GM23248 (cell line): Measurements from ENCODE around the gene MIB2. TPM values are rescaled to one million over a fixed set of nuclear protein-coding genes. Genes with fewer than 3 reads are reported as not detected.

ENCODE experiments used
- DNase-seq: peaks from one replicate; pipeline ENCODE4 v3.0.0-alpha.2; 2015
- H2AFZ ChIP-seq: fragments of 200-600 bp; sonication (generic); 2 replicates; pipeline ENCODE4 v1.6.1; 2016; ENCODE audit warnings: antibody characterized with exemption
- H3F3A ChIP-seq: fragments of 200-600 bp; sonication (generic); 2 replicates; pipeline ENCODE4 v1.6.1; 2016; ENCODE audit warnings: mild to moderate bottlenecking, antibody characterized with exemption, mixed run types; ENCODE audit not compliant: insufficient read depth
- H3K27ac ChIP-seq: fragments of 200-600 bp; sonication (generic); 2 replicates; pipeline ENCODE4 v1.5.1; 2016; ENCODE audit warnings: mild to moderate bottlenecking
- H3K27me3 ChIP-seq: fragments of 200-600 bp; sonication (generic); replicated peaks from 2 replicates; pipeline ENCODE4 v1.6.1; 2016; ENCODE audit warnings: mild to moderate bottlenecking; ENCODE audit not compliant: insufficient read depth
- H3K36me3 ChIP-seq: fragments of 200-600 bp; sonication (generic); 2 replicates; pipeline ENCODE4 v1.6.1; 2016; ENCODE audit warnings: low read depth, mild to moderate bottlenecking
- H3K4me1 ChIP-seq: fragments of 200-600 bp; sonication (generic); 2 replicates; pipeline ENCODE4 v1.6.1; 2016; ENCODE audit warnings: mild to moderate bottlenecking; ENCODE audit not compliant: insufficient read depth
- H3K4me2 ChIP-seq: fragments of 200-600 bp; sonication (generic); one replicate; pipeline ENCODE4 v1.6.1; 2016; ENCODE audit warnings: mild to moderate bottlenecking; ENCODE audit not compliant: unreplicated experiment
- H3K4me3 ChIP-seq: fragments of 200-600 bp; sonication (generic); 2 replicates; pipeline ENCODE4 v1.5.1; 2016; ENCODE audit warnings: mild to moderate bottlenecking
- H3K79me2 ChIP-seq: fragments of 200-600 bp; sonication (generic); 2 replicates; pipeline ENCODE4 v1.6.1; 2016; ENCODE audit warnings: mild to moderate bottlenecking; ENCODE audit not compliant: insufficient read depth
- H3K9ac ChIP-seq: fragments of 200-600 bp; sonication (generic); 2 replicates; pipeline ENCODE4 v1.6.1; 2016; ENCODE audit warnings: mild to moderate bottlenecking
- H3K9me2 ChIP-seq: fragments of 200-600 bp; sonication (generic); 2 replicates; pipeline ENCODE4 v1.6.1; 2016; ENCODE audit warnings: mixed run types, mild to moderate bottlenecking, moderate library complexity; ENCODE audit not compliant: insufficient read depth
- H3K9me3 ChIP-seq: fragments of 200-600 bp; sonication (generic); one replicate; pipeline ENCODE4 v1.6.1; 2017; ENCODE audit warnings: low read depth
- H4K20me1 ChIP-seq: fragments of 200-600 bp; sonication (generic); 2 replicates; pipeline ENCODE4 v1.6.0; 2016; ENCODE audit not compliant: insufficient read depth
- EZH2 ChIP-seq: fragments of 200-600 bp; sonication (generic); IDR thresholded peaks from 2 replicates; pipeline ENCODE4 v1.6.1; 2018; ENCODE audit warnings: antibody characterized with exemption, mild to moderate bottlenecking; ENCODE audit not compliant: insufficient read depth, poor library complexity, severe bottlenecking
- EZH2phosphoT487 ChIP-seq: fragments of 200-600 bp; sonication (generic); IDR thresholded peaks from 2 replicates; pipeline ENCODE4 v1.6.1; 2018; ENCODE audit warnings: antibody characterized with exemption, moderate library complexity, mild to moderate bottlenecking, low read depth; ENCODE audit not compliant: insufficient read depth
- WGBS, 2 experiments: methylation state at CpG; one replicate each; pipeline ENCODE4 v1.1.6; 2015 to 2017; ENCODE audit warnings: low lambda C conversion rate in 2 of 2, low coverage in 1 of 2; ENCODE audit errors: missing lambda C conversion rate in 2 of 2; 5-methylcytosine and 5-hydroxymethylcytosine counted together
- in situ Hi-C: fragments of 300-500 bp; cut with MboI; formaldehyde crosslinking; loops from 2 replicates; pipeline ENCODE4 v1.15.0; 2020
- polyA plus RNA-seq: library from polyadenylated mRNA; unstranded; fragments of >200 nt; fragmentation: Nextera tagmentation; extraction: Ambion mirVana; gene quantifications from 2 replicates; pipeline ENCODE4 v1.2.1, GENCODE V29; 2016
- total RNA-seq: library from RNA; depleted of rRNA; stranded (reverse); fragments of >200 nt; shearing (Covaris generic); gene quantifications from 2 replicates; pipeline ENCODE4 v1.2.3, GENCODE V29; 2014

The MIB2 gene
- total and polyA plus RNA-seq, 2 experiments from 2014 or later: 30.3 to 70.5 TPM

DNA sequence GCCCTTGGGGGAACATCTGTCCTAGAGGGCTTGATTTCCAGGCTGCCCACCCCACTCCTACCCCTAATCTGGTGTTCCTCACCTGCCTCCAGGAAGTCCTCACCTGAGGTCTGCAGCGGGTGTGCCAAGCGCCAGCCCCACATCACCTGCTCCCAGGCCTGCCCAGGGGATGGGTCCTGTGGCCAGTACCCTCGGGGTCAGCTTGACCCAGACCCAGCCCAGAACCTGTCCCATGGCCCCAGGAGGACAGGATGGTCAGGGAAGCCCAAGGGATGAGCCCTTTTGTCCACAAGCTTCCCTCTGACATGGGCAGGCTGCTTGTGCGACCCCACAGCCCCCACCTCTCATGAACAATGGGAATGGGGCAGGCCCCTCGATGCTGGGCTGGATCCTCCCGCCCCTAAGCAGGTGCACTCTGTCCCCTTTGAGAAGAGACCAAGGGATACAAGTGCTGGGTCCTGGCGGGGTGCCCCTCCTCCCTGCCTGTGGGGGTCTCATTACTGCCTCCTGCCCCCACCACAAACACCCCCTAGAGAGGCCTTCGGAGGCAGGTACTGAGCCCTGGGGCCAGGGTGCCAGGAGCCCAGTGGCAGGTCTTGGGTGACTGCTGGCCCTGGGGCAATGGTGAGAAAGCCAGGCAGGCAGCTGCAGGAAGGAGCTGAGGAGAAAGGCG is 3.2 kb downstream of the MIB2 start:
- peaks cover 37% of the 10 kb centered on the region for H3K79me2 ChIP-seq
- H3K4me1 ChIP-seq: peaks cover 6% of the 10 kb centered on the region; the same call in 1 of the 2 replicates
- WGBS, 2 experiments: 93 to 97% methylated on average over 7 to 9 of the region's 9 CpGs
- no peaks in the 10 kb centered on the region for H3K9me3 ChIP-seq
- H3F3A ChIP-seq: peaks cover 14% of the 10 kb centered on the region; the same call in 1 of the 2 replicates
- no peak overlapping the region for H3K4me3 ChIP-seq
- no peaks in the 10 kb centered on the region for H3K36me3 ChIP-seq
- H4K20me1 ChIP-seq: no peaks in the 10 kb centered on the region
- H3K9me2 ChIP-seq: no peaks in the 10 kb centered on the region
- no peaks in the 10 kb centered on the region for H3K27me3 ChIP-seq
- no peak for TF ChIP-seq EZH2phosphoT487
- TF ChIP-seq EZH2: no peak
- no peak overlapping the region for H3K9ac ChIP-seq
- H2AFZ ChIP-seq: no peak overlapping the region
- H3K27ac ChIP-seq: no peak overlapping the region
- no peak overlapping the region for H3K4me2 ChIP-seq
- DNase-seq: no peak
- in situ Hi-C loops: no loop called here

DNA sequence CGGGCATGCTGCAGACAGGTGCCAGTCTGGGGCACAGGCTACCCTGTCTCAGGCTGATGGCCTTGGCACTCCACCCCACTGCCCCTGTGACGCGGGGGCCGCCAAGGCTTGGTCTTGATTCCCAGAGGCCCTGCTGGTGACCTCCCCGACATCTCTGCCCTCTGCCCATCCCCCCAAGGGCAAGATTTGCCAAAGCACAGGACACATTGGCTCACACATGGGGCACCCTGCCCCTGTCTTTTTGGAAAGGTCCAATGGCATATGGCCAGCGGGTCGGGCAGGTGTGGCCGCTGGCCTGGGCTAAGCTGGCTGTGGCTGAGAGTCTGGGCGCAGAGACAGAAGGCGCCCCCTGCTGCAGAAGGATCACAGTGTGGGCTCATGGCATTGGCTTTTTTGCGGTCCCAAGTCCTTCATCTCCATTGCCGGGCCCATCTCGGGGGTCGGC is 4.6 kb downstream of the MIB2 start:
- H3K4me2 ChIP-seq: no peak overlapping the region
- no peak overlapping the region for H2AFZ ChIP-seq
- 71 to 78% methylated on average over 14 of the region's 14 CpGs for WGBS, 2 experiments
- TF ChIP-seq EZH2: no peak
- TF ChIP-seq EZH2phosphoT487: no peak
- peaks cover under 1% of the 10 kb centered on the region; the same call in 1 of the 2 replicates for H3F3A ChIP-seq
- H3K9ac ChIP-seq: no peak overlapping the region
- no peaks in the 10 kb centered on the region for H3K9me2 ChIP-seq
- H3K9me3 ChIP-seq: no peaks in the 10 kb centered on the region
- DNase-seq: peak; percentile 28
- H3K4me1 ChIP-seq: peaks cover 6% of the 10 kb centered on the region; the same call in 1 of the 2 replicates
- H3K36me3 ChIP-seq: no peaks in the 10 kb centered on the region
- H4K20me1 ChIP-seq: no peaks in the 10 kb centered on the region
- H3K79me2 ChIP-seq: peaks cover 23% of the 10 kb centered on the region
- no peak overlapping the region for H3K4me3 ChIP-seq
- in situ Hi-C loops: no loop called here
- no peaks in the 10 kb centered on the region for H3K27me3 ChIP-seq
- no peak overlapping the region for H3K27ac ChIP-seq

DNA sequence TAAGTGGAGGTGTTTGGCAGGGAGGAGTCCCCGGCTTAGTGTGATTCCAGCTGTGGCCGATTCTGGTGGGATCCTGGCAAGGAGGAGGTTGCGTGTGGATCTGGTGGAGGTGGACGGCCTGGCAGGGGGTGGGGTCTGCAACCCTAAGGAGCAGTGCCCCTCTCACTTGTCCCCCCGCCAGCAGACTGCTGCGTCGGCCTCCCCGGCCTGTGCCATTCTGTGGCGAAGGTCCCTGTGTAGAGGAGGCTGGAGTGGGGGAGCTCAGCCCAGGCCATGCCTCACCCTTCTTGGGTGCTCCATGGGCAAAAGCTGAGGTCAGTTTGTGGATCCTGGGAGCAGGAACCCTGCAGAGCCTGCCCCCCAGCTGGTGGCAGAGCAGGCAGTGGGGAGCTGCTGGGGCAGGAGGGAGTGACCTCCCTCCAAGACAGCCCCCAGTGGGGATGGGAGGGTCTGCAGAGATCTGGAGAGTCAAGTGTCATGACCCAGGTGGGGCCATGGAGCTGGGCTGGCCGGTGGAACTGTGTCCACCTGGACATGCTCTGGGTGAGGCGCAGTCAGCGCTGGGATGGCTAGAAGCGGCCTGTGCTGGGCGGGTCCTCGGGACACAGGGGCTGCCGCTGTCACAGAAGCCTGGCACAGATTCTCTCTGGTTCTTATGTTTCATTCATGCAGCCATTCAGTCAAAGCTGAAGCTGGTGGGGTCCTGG is 5.3 kb downstream of the MIB2 start:
- H3K27ac ChIP-seq: no peak overlapping the region
- no peak overlapping the region for H3K9ac ChIP-seq
- H3K36me3 ChIP-seq: no peaks in the 10 kb centered on the region
- 84 to 92% methylated on average over 16 of the region's 16 CpGs for WGBS, 2 experiments
- no peak overlapping the region for H2AFZ ChIP-seq
- no peak for TF ChIP-seq EZH2
- no peak for TF ChIP-seq EZH2phosphoT487
- peaks cover 6% of the 10 kb centered on the region; the same call in 1 of the 2 replicates for H3K4me1 ChIP-seq
- no peak for DNase-seq
- H3K9me3 ChIP-seq: no peaks in the 10 kb centered on the region
- no peaks in the 10 kb centered on the region for H3K9me2 ChIP-seq
- H3K79me2 ChIP-seq: peaks cover 23% of the 10 kb centered on the region
- in situ Hi-C loops: no loop called here
- no peaks in the 10 kb centered on the region for H3F3A ChIP-seq
- H3K4me2 ChIP-seq: no peak overlapping the region
- no peaks in the 10 kb centered on the region for H4K20me1 ChIP-seq
- no peaks in the 10 kb centered on the region for H3K27me3 ChIP-seq
- H3K4me3 ChIP-seq: no peak overlapping the region

DNA sequence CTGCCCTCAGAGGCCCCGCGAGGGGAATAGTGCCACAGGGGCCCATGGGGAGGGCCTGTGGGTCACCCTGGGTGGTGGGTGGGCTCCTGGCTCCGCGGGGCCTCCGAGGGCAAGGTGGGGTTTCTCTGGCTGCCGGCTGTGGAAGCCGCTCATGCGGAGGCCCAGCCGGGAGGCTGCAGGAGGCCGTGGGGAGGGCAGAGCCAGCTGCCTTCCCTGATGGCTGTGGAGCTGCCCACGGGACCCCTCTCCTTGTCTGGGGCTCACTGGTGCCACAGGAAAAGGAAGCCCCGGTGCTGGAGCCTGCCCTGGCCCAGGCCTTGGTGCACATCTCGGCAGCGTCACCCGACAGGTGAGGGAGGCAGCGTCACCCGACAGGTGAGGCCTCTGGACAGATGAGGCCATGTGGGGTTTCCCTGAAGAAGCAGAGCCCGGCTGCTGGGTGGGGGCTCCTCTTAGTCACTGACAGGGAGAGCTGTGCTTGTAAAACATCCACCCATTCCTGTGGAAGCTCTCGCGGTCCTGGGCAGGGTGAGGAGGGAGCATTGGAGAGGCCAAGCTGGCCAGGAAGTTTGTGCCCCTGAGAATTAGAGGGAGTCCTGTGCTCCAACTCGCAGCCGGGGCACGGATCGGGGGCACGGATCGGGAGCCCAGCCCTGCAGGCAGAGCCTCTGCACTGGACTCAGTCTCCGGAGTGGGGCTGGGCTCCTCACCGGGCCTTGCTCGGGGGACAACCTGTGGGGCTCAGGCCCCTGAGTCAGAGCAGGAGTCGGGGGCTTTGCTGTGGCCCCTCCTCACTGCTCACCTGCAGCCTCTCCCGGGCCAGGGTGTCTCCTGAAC is 6.1 kb downstream of the MIB2 start:
- no peak overlapping the region for H3K4me3 ChIP-seq
- TF ChIP-seq EZH2 (no peak), EZH2phosphoT487 (no peak)
- H3K27me3 ChIP-seq: no peaks in the 10 kb centered on the region
- no peak overlapping the region for H2AFZ ChIP-seq
- H3K36me3 ChIP-seq: no peaks in the 10 kb centered on the region
- H3K4me1 ChIP-seq: peaks cover 6% of the 10 kb centered on the region; the same call in 1 of the 2 replicates
- no peak overlapping the region for H3K4me2 ChIP-seq
- no peaks in the 10 kb centered on the region for H3K9me3 ChIP-seq
- no peaks in the 10 kb centered on the region for H3K9me2 ChIP-seq
- H3K9ac ChIP-seq: no peak overlapping the region
- 84 to 85% methylated on average over 24 to 29 of the region's 31 CpGs for WGBS, 2 experiments
- H3F3A ChIP-seq: no peaks in the 10 kb centered on the region
- peaks cover 20% of the 10 kb centered on the region for H3K79me2 ChIP-seq
- no peaks in the 10 kb centered on the region for H4K20me1 ChIP-seq
- no peak for DNase-seq
- in situ Hi-C loops: no loop called here
- H3K27ac ChIP-seq: no peak overlapping the region
